NCI-H69 (cell line): Measurements from ENCODE around the gene UROC1.
A peak's percentile ranks its signal among the peaks of the same experiment; 100 is the strongest.

Source experiments
- DNase-seq: peaks from one replicate; lab custom pipeline; 2025; lab: John Stamatoyannopoulos, UW

The UROC1 gene

DNA sequence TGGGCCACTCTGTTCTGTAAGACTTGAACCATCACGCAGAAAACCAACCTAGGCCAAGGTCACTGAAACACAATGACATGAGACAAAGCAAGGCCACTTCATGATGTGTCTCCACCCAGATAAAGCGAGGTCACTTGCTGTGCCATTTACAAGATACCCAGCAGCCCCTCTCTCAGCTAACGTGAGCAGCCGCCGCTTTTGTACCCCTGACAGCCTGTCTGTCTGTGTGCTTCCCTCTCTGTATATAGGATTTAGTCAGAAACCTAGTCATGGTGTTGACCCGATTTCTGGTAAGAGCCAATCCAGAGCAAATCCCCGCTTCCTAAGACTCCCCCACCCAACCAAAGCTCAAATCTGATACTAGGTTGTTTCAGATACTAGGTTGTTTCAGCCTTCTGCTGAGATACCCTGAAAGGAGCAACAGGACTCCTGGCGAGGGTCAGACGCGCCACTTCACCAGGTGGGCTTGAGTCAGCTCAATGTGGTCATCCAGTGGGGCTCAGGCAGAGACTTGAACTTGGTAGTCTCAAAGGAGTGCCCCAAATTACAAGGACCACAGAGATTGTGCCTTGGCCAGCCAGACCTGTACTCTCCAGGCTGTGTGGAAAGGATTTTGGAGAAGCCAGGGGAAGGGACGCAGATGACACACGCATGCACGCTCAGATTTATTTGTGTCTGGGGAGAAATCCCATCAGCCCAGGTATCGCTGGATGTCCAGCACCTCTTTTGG is 38.8 kb downstream of the UROC1 start:
- no peak for DNase-seq

DNA sequence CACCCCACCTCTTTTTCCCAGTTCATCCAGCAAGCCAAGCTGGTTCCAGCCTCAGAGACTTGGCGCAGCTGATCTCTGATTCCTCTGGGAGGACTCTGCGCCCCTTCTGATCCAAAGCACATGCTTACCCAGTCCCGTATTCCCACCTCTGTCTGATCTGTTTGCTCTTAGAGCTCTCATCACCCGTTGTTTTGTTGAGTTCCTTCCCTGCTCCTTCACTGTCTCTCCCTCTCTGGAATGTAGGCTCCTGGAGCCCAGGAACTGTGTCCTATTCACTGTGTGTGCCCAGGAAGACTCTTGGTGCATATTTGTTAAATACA is 40.6 kb downstream of the UROC1 start:
- peak; percentile 47 for DNase-seq

DNA sequence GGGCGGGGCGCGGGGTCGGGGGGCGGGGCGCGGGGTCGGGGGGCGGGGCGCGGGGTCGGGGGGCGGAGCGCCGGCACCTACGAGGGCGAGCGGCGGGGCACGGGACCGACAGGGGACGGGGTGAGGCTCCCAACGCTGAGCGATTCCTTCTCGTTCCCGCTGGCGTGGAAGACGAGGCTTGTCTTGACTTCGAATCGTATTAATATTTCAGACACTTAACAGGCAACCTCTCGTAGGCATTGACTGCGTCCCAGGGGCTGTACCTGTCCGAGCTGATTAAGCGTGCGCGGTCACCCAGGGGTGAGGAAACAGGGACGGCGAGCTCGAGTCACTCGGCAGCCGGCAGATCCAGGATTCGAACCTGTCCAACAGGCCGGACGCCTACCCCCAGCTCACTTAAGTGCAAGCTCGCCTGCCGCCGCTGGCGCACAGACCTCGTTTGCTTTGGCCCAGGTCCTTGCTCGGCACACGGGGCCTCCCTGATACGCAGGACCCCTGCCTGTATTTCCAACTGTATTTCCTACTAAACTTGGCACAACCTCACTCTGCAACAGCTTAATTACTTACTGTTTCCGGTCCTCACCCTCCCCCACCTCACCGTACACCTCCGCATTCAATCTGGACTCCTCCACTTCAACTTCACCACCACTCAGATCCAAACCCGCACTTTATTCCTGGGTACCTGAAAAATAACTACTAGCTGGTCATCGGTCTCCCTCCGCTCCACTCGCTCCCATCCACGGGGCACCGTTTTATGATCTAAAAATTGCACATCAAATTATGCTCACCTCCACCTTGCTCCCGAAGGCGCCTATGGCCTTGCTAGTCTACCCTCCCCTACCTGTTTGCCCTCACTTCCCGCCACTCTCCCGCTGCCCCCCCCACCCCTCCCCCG is 41.2 kb downstream of the UROC1 start:
- DNase-seq: peak; percentile 78

DNA sequence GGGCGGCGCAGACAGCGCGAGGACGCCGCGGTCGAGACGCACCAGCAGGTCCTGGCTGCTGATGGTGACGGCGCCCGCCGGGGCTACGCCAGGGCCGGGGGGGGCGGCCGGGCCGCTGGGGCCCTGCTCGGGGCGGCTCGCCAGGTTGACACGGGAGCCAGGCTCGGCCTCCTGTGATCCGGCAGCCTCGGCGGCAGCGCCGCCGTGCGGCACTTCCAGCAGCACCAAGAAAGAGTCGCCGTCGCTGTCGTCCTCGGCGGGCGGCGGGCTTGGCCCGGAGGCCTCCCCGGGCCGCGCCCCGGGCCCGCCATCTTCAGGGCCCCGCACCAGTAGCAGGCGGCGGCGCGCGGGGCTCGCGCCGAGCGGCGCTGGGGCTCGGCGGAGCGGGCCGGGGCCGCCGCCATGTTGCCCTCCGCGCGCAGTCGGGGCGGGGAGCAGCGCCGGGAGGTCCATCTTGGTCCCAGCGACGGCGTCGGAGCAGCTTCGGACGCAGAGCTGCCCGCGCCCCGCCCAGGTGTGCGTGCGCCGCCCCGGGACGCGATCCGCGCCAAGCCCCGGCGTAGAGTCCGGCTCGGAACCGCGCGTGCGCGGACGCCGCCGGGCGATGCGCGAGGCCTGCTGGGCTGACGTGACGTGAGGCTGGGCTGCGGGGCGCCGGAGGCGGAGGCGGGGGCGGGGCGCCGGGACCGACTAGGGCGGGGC is 42.0 kb downstream of the UROC1 start, which contains the start of gene ZXDC:
TSS of gene ZXDC (minus strand) at position 479 of the 702 bp plus-strand sequence. CDS start at position 453, 26 bp downstream.
- DNase-seq: peak; percentile 91

DNA sequence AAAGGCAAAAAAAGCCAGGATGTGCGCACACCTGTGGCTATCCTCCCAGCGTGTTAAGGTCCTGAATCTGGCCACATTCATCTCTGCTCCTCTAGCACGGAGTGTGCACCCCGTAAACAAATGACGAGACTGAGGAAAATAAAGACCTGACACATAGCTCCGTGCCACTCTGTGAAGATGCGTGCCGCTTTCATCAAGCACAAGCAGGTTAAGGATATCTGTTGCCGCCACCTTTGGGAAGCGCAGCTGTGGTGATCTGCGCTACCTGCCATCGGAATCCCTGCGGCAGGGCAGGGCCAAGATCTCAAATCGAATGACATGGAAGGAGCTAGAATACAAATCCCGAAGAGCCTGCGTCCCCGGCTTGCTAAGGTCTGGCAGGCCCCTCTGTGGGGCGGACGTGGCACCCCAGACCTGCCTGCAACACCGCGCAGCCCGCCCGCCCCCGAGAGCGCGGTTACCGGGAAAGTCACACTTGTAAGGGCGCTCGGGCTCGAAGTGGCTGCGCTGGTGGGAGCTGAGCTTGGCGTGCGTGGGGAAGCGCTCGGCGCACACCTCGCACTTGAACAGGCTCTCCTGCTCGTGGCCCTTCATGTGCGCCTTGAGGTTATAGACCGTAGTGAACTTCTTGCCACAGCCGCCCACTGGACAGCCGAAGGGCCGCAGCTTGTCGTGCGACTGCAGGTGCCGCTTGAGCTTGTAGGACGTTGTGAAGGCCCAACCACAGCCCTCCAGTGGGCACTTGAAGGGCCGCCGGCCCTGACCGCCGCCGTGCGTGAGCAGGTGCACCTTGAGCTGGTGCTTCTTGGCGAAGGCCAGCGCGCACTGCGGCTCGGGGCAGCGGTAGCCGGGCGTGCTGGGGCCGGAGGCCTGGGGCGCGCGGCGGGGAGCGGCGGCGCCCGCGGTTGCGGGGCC is 42.8 kb downstream of the UROC1 start:
- DNase-seq: peak; percentile 49

DNA sequence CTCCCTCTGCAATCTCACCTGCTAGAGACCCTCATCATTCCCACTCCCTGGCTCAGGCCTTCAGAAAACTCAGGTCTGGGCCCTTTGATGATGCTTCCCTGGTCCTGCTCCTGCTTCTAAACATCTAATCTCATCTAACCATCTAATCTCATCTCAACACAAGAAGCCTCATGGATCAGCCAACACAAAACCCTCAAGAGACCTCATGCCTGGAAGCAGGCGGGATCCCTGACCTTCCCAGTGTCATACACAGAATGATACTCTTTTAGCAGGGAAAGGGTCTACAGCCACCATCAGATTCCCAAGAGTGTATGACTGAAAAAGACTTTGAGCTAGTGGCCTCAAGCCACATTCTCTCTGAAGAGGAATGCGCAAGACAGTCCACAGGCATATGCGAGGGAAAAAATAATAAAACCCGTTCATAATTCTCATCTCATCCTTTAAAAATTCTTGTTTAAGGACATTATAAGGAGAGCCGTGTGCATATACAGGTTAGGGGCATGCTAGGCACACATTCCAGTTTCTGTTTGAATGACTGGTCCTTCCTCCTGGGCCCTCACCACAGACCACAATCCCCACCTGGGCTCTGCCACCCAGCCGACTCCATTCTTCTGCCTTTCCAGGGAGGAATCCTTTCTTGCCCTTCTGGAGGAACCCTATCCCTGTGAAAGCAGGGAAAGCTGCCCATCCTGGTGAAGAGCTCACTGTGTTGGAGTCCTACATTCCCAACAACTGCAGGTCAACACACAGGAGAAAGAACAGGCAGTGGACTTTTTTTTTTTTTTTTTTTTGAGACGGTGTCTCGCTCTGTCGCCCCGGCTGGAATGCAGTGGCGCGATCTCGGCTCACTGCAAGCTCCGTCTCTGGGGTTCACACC is 44.0 kb downstream of the UROC1 start:
- DNase-seq: no peak

DNA sequence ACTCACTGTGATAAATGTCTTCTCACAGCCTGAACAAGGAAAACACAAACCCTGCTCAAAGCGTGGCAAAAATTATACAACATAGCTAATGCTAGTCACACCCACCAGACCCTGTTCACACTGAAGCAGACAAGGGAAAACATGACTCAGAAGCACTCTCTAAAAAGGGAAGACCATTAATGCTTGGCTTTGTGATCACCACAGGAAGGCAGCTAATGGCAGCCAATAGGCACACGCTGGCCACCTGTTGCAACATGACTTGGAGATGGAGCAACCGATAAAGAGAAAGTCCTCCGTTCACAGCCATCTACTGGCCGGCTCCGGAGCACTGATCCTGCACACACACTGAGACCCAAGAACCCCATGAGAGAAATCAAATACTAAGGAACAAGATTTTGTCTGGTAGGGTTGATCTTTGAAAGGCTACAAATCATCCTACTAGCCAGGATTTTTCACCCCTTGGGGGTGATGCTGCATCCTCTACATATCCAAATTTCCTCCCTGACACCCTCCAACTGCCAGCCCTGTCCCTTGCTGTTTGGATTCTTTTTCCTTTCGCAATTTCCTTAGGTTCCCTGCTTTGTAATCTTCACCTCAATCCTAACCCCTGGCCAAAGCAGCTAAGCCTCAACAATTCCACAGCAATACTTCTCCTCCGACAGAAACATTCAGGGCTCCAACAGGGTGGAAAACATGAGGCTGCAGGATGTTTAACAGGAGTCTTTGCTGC is 45.1 kb downstream of the UROC1 start:
- DNase-seq: peak; percentile 61

DNA sequence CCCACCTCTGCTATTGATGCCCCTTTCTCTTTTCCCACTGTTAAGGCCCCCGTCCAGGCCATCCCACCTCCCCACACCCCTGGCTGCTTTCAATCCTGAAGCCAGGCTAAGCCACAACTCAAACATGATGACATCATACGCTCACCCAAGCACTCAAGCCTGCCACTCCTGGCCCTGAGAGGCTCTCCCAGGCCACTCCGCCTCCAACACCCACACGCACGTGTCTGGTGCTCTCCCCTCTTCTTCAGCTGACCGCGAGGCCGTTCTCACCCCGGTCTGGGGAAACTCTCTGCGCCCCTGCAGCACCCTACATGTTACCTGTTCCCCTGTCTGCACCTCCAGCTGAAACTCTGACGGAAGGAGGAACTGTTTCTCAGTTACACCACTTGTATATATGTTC is 48.1 kb downstream of the UROC1 start:
- no peak for DNase-seq

DNA sequence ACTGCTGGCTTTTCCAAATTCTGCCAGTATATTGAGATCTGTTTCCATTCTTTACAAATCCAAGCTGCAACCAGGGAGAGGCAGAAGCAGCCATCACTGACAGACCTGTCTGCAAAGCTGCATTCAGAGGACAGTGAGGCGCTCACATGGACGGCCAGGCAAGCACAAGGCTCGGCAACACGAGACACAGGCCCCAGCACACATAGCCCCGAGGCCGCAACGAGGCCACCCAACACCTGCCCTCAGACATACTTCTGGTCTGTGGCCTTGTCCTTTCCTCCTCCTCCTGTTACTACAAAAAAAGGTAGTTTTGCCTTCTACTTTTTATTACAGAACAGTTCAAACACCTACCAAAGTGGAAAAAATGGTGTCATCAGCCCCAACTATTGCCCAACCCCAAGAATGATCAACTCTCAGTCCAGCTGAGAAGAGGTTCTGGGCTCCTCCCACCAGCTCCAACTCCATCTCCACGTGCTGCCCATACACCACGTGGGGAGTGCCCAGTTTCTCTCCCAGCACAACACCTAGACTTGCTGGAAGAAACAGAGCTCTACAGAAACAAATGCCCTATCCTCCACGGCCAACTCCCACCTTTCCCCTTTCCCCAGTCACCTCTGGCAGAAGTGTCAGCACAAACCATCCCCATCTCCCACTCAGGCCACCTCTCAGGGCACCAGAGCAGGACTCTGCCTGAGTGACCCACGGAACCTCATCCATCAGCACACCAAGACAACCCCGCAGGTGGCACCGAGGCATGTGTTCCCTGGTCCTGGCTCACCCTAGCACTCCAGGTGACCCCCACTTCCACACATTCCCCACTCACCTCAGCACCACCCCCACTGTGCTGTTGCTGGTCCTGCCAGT is 49.3 kb downstream of the UROC1 start:
- no peak for DNase-seq

DNA sequence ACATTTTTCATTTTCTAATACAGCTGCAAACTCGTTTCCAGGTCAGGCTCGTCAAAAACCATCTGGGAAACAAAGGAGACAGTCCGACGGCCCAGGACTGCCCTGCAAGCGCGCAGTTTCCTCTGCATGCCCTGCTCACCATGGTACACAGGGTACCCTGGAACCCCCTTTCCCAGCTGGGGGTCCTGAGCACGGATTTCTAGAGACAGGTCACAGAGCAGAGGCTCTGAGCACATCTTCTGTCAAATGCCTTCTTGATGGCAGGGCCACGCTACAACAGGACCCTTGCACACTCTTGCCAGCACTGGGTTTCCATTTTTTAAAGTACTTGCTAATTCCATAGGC is 50.0 kb downstream of the UROC1 start:
- DNase-seq: no peak

DNA sequence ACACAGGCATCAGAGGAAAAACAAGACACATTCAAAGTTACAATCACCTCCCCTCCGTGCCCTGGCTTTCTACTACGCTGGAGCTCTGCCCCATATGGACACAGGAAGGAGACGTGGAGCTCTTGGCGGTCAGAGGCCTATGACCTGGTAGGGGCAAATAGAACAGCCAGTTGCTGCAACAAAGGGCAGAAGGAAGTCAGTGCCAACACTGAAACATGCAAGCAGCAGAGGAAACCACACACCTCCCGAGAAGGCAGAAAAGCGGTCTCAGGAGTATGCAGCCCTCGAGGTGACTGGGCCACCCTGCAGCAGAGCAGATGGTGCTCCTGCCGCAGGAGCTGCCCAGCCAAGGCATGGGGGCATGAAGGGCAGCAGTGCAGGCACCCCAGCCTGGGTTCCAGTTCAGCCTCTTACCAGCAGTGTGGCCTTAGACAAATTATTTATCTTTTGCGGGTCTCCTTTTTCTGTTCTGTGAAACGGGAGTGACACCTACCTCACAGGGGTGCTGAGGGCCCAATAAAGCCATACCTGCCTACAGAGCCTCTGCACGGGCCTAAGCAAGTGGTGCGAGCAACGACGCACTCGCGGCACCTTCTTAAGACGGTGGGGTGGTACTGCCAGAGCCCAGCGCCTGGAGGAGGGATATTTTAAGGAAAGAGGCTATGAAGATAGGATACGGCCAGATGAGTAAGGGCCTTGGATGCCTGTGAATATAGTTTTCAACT is 50.5 kb downstream of the UROC1 start:
- no peak for DNase-seq

DNA sequence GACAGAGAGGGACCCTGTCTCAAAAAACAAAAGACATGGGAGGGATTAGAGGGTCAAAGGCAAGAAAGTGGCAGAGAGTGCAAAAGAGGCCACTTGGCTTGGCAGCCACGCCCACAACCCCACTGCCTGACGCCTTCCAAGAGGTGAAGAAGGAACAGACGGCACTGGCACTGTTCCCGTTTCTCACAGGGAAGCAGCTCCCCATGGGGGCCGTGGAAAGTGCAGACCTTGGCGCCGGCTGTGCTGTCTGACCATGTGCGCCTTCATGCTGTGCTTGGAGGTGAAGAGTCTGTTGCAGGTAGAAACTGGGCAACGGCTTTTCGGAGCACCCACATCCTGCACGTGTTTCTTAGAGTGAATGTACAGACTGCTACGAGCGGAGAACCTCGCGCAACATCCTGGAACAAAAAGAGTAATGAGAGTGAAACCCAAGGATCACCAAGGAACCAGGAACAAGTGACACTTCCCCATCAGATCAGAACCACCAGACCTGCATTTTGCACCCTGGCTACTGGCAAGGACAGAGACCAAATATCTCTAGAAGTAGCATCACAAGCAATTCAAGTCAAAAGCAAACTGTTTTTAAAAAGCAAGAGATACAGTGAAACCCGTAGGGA is 51.5 kb downstream of the UROC1 start:
- peak; percentile 74 for DNase-seq

DNA sequence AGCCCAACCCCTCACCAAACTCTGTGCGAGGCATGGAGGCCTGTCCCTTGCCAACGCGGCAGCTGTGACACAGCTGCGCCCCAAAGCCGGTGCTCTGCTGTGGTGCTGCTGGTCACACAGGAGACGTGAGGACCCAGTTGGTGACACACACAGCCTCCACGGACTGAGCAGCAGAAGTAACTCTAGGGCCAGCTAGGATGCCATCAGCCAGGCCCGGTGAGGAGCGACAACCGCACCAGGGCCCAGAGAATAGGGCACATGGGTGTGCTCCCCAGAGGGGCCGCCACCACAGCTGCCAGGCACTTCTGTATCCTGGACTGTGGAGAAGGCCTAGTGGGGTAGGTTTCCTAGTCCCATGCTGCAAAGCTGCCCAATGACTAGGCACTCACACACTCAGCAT is 52.6 kb downstream of the UROC1 start:
- DNase-seq: no peak

DNA sequence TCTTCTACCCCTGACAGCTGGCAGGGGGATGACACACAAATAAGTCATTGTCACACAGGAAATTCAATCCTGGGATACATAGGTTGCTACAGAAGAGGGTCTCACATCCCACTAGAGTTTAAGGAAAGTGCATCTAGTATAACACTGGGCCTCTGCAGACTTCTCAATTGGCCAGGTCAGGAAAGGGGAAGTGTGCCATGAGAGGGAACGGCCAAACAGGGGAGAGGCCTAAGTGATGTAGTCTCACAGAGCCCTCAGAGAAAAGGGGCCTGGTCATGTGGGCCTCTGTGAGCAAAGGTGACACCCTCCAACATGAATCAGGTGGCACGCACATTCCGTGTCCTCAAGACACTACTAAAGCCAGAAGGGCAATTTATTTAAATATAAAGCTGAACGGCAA is 53.1 kb downstream of the UROC1 start:
- no peak for DNase-seq

DNA sequence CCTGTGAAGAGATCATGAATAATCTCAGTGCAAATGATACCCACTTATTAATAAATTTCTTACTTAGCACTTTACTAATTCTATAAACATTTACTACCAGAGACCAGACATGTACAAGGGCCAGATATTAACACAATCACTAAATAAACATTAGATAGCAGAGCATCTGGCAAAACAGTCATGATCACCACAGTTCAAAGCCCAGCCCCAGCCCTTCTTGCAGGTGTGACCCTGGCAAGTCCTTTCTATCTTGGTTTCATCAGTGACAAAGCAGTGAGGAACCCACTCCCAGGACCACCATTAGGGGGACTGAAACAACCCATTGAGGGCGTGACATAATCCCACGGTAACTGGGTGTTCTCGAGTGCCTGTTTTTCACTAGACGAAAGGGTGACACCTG is 53.5 kb downstream of the UROC1 start:
- DNase-seq: no peak

DNA sequence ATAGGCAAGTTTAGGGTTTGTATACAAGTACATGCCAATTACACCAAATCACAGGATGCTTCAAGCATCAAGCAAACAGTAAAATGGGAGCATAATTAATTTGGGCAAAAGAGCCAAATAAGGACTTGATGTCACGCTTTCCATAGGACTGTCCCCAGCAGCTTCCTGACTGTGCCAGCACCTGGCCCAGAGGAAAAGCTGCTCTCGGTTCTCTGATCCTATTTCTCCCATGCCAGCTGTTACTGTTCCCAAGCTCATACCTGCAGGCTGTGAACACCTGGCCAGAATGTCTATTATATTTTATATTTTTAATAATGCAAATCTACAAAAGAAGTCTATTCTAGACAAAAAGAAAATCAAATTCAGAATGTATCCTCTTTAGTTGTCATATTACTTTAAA is 54.1 kb downstream of the UROC1 start:
- DNase-seq: no peak

DNA sequence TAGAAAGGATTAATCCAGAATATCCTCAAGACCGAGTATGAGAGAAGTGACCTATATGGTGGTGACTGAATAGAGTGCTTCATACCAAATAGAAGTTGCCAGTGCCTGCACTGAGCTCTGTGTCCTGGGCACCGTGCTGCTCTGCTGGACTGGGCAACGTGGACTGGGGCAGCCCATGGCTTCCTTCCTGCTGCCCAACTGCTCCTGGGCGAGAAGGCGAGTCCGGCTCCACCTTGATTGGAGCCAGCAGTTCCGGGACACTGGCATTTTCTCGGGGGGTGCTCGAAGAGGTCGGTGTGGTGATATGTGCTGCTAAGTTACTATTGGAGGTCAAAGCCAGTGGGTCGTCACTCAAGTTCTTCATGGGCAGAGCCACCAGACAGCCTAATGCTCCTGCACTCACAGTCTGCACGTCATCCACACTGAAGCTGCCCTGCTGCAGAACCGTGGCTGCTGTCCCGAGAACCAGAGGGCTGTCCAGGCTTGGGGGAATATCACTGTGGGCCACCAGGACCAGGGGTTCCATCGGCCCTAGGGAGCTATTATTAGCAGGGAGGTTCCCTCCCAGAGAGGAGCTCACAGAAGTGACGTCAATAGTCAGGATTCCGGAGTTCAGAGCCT is 56.0 kb downstream of the UROC1 start:
- no peak for DNase-seq

DNA sequence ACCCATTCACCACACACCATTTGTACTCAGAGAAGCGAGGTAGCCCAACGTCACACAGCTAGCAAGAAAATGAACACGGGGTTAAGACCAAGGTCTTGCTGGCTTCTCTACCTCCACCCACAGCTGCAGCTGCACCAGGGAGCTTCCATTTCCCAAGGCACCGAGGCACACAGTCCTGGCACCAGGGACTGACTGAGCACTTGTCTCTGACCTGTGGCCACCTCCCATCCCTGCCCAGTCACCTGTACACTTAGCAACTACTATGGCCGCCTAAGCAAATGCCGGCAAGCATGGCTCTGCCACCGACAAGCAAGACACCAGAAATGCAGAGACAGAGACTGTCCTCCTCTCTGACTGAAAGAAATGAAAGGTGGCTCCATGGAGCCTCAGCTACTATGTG is 57.2 kb downstream of the UROC1 start:
- DNase-seq: no peak
